Astrocyte (in vitro differentiated cells and primary cell): ENCODE data around the gene VPS13D. TPM values are rescaled to one million over a fixed set of nuclear protein-coding genes. Genes with fewer than 3 reads are reported as not detected.

Experiments used
- DNase-seq: peaks from one replicate; pipeline ENCODE4 v3.0.0-alpha.2; 2010; ENCODE audit warnings: low read depth
- FAIRE-seq: peaks from 2 replicates; lab custom pipeline; 2011; peaks lifted over from hg19 to GRCh38; lab: Jason Lieb, UNC
- H2AFZ ChIP-seq: 2 replicates; pipeline ENCODE4 v1.6.0; 2012; ENCODE audit warnings: low read depth, low read length, inconsistent platforms
- H3K27ac ChIP-seq: 2 replicates; pipeline ENCODE4 v1.5.1; 2011; ENCODE audit warnings: low read depth, low read length, inconsistent platforms
- H3K27me3 ChIP-seq: 2 replicates; pipeline ENCODE4 v1.6.0; 2011; ENCODE audit warnings: low read length, inconsistent platforms; ENCODE audit not compliant: insufficient read depth
- H3K36me3 ChIP-seq: 2 replicates; pipeline ENCODE4 v1.5.1; 2011; ENCODE audit warnings: low read length, inconsistent platforms; ENCODE audit not compliant: insufficient read depth
- H3K4me1 ChIP-seq: 2 replicates; pipeline ENCODE4 v1.5.1; 2011; ENCODE audit warnings: low read length, inconsistent platforms; ENCODE audit not compliant: insufficient read depth
- H3K4me2 ChIP-seq: 2 replicates; pipeline ENCODE4 v1.6.0; 2012; ENCODE audit warnings: low read length, inconsistent platforms
- H3K4me3 ChIP-seq: 2 replicates; pipeline ENCODE4 v1.5.1; 2011; ENCODE audit warnings: low read depth, mild to moderate bottlenecking, low read length, inconsistent platforms; ENCODE audit not compliant: insufficient read depth
- H3K79me2 ChIP-seq: 2 replicates; pipeline ENCODE4 v1.6.0; 2012; ENCODE audit warnings: mild to moderate bottlenecking, low read length, inconsistent platforms; ENCODE audit not compliant: insufficient read depth
- H3K9ac ChIP-seq: 2 replicates; pipeline ENCODE4 v1.6.0; 2012; ENCODE audit warnings: mild to moderate bottlenecking, low read length, inconsistent platforms
- H3K9me3 ChIP-seq: 2 replicates; pipeline ENCODE4 v1.5.1; 2012; ENCODE audit warnings: low read depth, mild to moderate bottlenecking, low read length, inconsistent platforms; ENCODE audit not compliant: insufficient read depth
- H4K20me1 ChIP-seq: 2 replicates; pipeline ENCODE4 v1.6.0; 2012; ENCODE audit warnings: low read length, inconsistent platforms; ENCODE audit not compliant: insufficient read depth
- H3K27ac Mint-ChIP-seq: one replicate; pipeline ENCODE4 v1.8.0; 2021; ENCODE audit warnings: mild to moderate bottlenecking, mixed read lengths; ENCODE audit not compliant: unreplicated experiment
- H3K27me3 Mint-ChIP-seq: one replicate; pipeline ENCODE4 v1.8.0; 2021; ENCODE audit warnings: low read depth, mixed read lengths; ENCODE audit not compliant: unreplicated experiment
- H3K36me3 Mint-ChIP-seq: one replicate; pipeline ENCODE4 v1.8.0; 2021; ENCODE audit warnings: low read depth, mixed read lengths; ENCODE audit not compliant: unreplicated experiment
- H3K4me1 Mint-ChIP-seq: one replicate; pipeline ENCODE4 v1.8.0; 2021; ENCODE audit warnings: low read depth, mixed read lengths; ENCODE audit not compliant: unreplicated experiment
- H3K4me3 Mint-ChIP-seq: one replicate; pipeline ENCODE4 v1.8.0; 2021; ENCODE audit warnings: mild to moderate bottlenecking, moderate library complexity, mixed read lengths; ENCODE audit not compliant: unreplicated experiment
- H3K9me3 Mint-ChIP-seq: one replicate; pipeline ENCODE4 v1.8.0; 2021; ENCODE audit warnings: mild to moderate bottlenecking, mixed read lengths; ENCODE audit not compliant: unreplicated experiment
- CTCF ChIP-seq: IDR thresholded peaks from 2 replicates; pipeline ENCODE4 v1.5.1; 2011; ENCODE audit warnings: low read depth, mild to moderate bottlenecking, inconsistent platforms, low read length, moderate library complexity; ENCODE audit not compliant: insufficient read depth
- EZH2 ChIP-seq: IDR thresholded peaks from 2 replicates; pipeline ENCODE4 v1.6.1; 2012; ENCODE audit warnings: mild to moderate bottlenecking, low read length, inconsistent platforms; ENCODE audit not compliant: insufficient read depth
- total RNA-seq: library from RNA; stranded (reverse); gene quantifications from 2 replicates; pipeline ENCODE4 v1.2.1, GENCODE V29; 2021

Gene VPS13D
- total RNA-seq, 1 donor from 2014 or later, result 25.9 TPM

- Mint-ChIP-seq H3K27ac (no peak overlapping the region), H3K27me3 (no peaks in the 10 kb centered on the region), H3K9me3 (no peaks in the 10 kb centered on the region), H3K4me1 (no peaks in the 10 kb centered on the region), H3K4me3 (no peak overlapping the region), H3K36me3 (peaks cover 7% of the 10 kb centered on the region)
- Histone ChIP-seq H4K20me1 (peaks cover 6% of the 10 kb centered on the region), H3K4me1 (no peaks in the 10 kb centered on the region), H3K4me3 (no peak overlapping the region), H3K4me2 (no peak overlapping the region), H3K36me3 (peaks cover 44% of the 10 kb centered on the region), H3K27me3 (no peaks in the 10 kb centered on the region), H3K79me2 (no peaks in the 10 kb centered on the region), H3K9ac (no peak overlapping the region), H3K9me3 (no peaks in the 10 kb centered on the region), H3K27ac (no peak overlapping the region), H2AFZ (no peak overlapping the region)
- TF ChIP-seq CTCF (no peak), EZH2 (no peak)
- FAIRE-seq (no peak), DNase-seq (no peak)
Observed at GRCh38 chr1:12271033-12271432, 41.2 kb downstream of the VPS13D start.

GRCh38 chr1:12272770-12273169 is 42.9 kb downstream of the VPS13D start:
- Histone ChIP-seq H3K4me2 (no peak overlapping the region), H3K27ac (no peak overlapping the region), H3K27me3 (no peaks in the 10 kb centered on the region), H3K4me3 (no peak overlapping the region), H3K79me2 (peaks cover 3% of the 10 kb centered on the region), H2AFZ (no peak overlapping the region), H4K20me1 (peaks cover 13% of the 10 kb centered on the region), H3K9me3 (no peaks in the 10 kb centered on the region), H3K9ac (no peak overlapping the region), H3K4me1 (no peaks in the 10 kb centered on the region), H3K36me3 (peaks cover 51% of the 10 kb centered on the region)
- Mint-ChIP-seq H3K4me1 (no peaks in the 10 kb centered on the region), H3K4me3 (no peak overlapping the region), H3K9me3 (no peaks in the 10 kb centered on the region), H3K27ac (no peak overlapping the region), H3K27me3 (no peaks in the 10 kb centered on the region), H3K36me3 (peaks cover 20% of the 10 kb centered on the region)
- no peak for TF ChIP-seq CTCF
- TF ChIP-seq EZH2, result no peak
- no peak for DNase-seq
- FAIRE-seq, result no peak

GRCh38 chr1:12275370-12275769 is 45.5 kb downstream of the VPS13D start:
- no peak overlapping the region for H3K4me3 Mint-ChIP-seq

More at GRCh38 chr1:12275370-12275769, 45.5 kb downstream of the VPS13D start:
- Histone ChIP-seq H3K27ac (no peak overlapping the region), H3K9ac (no peak overlapping the region), H3K4me2 (no peak overlapping the region), H3K79me2 (peaks cover 5% of the 10 kb centered on the region), H3K27me3 (no peaks in the 10 kb centered on the region), H3K4me1 (no peaks in the 10 kb centered on the region), H2AFZ (no peak overlapping the region), H3K36me3 (peaks cover 39% of the 10 kb centered on the region), H3K9me3 (no peaks in the 10 kb centered on the region), H4K20me1 (peaks cover 13% of the 10 kb centered on the region), H3K4me3 (no peak overlapping the region)
- no peaks in the 10 kb centered on the region for H3K27me3 Mint-ChIP-seq
- peaks cover 19% of the 10 kb centered on the region for H3K36me3 Mint-ChIP-seq
- DNase-seq (no peak), FAIRE-seq (no peak)
- H3K27ac Mint-ChIP-seq, result no peak overlapping the region
- TF ChIP-seq EZH2, result no peak
- TF ChIP-seq CTCF, result peak; percentile 76
- H3K9me3 Mint-ChIP-seq, result no peaks in the 10 kb centered on the region
- H3K4me1 Mint-ChIP-seq, result peaks cover 2% of the 10 kb centered on the region
